Posterior cingulate gyrus (tissue), 11 donors: ENCODE data around the gene EYS.

Experiments
- DNase-seq, 10 donors: peaks; one replicate each; pipeline versions ENCODE4 v3.0.0 to v3.0.0-alpha.2; 2020 to 2021; ENCODE audit warnings: mixed read lengths in 3 of 10
- intact Hi-C: fragments of 100-400 bp; cut with DNase I; formaldehyde crosslinking; loops from one replicate; pipeline ENCODE4 v1.15.1; 2023

EYS gene

DNA sequence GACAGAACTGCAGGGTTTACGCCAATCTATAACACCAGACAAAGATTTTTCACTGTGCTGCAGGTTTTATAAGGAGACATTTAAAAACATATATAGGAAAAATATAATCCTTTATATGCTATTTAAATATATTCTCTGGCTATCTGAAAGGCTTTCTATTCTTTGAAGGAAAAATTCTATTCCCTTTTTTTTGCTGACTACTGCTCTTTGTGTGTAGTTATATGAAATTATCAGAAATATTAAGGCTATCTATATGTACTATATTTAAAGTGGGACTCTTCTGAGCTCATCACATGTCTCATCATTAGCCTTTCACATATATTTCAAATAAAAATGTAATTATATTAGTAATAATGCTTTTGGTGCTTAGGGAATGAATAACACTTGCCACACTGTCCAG is 930.7 kb downstream of the EYS start:
- DNase-seq, result no peak
- intact Hi-C loops, result no loop called here

DNA sequence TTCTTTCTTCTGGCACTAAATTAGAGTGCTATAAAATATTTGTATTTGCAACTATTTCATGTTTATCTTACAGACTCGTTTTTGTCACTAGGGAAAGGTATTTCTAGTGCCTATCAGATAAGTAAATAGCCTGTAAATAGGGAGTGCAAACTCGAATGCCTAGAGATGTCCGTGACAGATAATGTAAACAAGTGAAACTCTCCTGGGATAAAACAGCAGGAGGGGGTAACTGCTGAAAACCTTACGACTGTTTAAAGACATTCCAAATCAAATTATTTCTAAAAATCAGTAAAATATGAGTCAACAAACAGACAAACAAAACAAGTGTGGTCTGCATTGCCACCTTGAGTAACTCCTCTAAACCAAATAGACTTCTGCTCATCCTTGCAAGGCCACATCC is 932.1 kb downstream of the EYS start:
- no peak for DNase-seq
- intact Hi-C loops, result no loop called here

DNA sequence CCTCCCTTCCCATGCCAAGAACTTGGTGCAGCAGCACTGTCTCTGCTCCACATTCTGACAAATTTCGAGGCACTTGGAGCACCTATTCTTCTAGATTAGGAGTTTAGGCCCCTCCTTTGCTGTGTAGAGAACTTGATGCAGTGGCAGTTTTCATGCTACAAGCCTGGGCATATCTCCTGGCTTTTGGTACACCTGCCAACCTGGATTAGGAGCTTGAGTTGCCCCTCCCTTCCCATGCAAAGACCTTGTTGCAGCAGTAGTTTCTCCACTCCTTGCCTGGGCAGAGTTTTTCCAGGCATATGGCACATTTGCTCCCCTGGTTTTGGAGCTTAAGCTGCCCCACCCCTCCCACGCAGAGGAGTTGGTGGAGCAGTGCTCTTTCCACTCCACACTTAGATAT is 956.1 kb downstream of the EYS start:
- no peak for DNase-seq
- intact Hi-C loops, result no loop called here

DNA sequence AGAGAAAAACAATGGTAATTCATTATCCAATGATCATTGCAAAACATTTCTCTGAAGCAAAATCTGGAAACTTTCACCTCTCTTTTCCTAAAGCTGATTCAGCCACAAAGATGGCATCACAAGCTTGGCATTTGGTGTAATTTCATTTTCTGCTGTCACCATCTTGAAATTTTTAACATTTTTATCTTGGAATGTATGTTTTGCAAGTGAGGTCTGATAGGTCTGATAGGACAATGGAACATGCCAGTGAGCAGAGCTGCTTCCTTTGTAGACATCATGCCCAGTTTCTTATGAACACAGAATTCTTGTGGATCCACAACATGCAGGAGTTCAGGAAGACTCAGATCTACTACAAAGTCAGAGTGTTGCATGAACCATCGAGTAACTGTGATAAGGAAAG is 969.6 kb downstream of the EYS start:
- DNase-seq, result no peak
- intact Hi-C loops, result no loop called here

DNA sequence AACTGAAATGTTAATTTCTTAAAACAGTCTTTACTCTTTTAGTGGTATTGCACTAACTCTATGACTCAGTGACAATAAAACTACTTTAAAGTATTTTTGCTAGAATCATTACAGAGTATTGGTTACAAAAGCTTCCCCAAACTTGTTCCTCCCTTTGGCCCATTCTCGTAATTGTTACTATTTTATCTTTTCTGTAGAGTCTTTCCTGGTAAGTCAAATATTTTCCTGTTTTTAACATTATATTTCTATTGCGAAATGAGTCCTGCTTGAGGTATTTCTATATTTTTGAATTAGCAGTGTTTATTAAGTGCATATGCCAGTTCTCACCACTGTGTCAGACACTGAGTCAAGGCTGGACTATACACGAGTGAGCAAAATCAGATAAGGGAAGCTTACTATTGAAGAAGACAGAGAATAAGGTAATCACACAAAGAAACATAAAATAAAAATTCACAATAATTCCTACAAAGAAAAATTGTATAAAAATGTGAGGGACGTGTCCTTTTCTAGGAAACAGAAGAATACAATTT is 970.5 kb downstream of the EYS start:
- intact Hi-C loops, result no loop called here
- no peak for DNase-seq

DNA sequence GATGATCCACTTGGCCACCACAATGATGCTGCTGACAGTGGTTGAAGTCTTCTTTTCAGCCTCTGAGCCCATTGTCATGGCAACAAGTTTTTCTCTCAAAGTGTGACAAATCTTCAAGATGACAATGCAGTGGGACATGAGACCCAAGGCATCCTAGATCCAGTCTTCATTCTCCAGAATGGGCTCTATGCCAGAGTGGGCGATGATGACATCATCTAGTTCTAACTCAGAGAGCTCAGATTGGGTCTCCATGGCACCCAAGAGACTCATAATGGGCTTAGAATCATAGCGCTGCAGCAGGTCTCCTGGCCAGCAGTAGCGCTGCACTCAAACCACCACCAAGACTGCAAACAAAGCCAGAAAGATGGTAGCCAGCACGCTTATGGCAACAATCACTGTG is 973.6 kb downstream of the EYS start:
- intact Hi-C loops, result no loop called here
- DNase-seq, result no peak

DNA sequence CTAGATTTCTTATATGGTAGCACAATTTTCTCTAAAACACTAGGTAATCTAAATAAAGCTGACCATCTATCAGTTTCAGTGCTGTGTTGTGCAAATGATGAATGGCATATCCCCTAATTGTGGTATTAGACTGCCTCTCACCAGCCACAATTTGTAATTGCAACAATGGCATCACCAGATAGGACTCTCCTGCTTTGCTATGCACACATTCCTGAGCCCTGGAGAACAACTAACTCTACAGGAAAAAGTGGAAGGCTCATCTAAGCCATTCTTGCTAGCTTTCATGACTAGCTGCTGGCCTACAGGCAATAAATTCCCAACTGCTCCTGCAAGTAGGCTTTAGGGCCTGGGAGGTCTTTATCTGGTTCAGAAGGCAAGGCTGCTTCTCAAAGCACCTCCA is 974.1 kb downstream of the EYS start:
- intact Hi-C loops, result no loop called here
- no peak for DNase-seq

DNA sequence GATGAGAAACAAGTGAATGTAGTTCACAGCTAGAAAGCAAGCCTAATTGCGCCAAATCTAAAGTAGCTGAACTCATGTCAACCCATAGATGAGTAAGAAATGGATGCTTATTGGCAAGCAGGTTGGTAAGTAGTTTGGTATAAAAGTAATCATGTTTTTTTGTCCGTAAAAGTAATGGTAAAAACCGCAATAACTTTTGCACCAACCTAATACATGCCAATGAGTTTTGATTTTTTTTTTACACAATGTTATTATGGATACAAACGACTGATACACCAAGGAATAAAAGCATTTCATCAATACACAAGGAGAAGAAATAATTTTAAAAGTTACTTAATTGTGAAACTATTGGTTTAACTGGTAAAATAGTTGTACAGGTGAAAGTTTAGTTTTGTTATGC is 977.5 kb downstream of the EYS start:
- intact Hi-C loops, result no loop called here
- no peak for DNase-seq

DNA sequence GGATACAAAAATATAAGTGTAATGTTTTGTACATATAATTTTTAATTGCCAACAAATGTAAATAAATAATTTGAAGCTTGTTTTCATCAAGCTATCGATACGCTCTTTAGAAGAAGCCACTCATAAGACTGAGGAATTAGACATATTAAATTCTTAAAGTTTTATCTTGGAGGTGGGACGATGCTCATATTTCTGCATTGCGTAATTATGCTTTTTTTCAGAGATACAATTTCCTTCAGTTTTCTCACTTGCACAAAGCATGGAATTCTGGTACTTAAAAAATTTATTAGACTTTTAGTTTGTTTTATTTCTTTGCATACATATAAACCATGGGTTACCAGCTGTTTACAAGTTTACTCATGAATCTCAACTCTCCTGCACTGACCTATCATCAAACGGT is 980.0 kb downstream of the EYS start:
- DNase-seq, result no peak
- intact Hi-C loops, result no loop called here

DNA sequence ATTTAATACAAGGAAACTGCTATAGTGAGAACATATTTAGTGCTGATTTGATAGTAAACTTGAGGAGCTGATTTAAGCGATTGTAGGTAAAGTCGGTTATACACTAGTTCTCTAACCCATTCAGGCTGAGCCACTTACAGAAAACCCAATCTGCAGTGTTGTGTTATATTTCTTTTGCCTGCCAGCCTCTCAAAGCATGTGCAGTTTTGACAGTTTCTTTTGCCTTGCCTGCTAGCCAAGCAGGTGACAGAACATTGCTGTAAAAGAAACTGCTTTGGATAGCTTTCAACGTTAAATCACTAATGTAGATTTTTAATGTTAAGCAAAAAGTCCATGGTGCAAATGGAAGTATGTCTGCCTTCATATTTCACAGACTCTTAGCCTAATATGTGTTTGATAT is 982.9 kb downstream of the EYS start:
- intact Hi-C loops, result no loop called here
- DNase-seq, result no peak

DNA sequence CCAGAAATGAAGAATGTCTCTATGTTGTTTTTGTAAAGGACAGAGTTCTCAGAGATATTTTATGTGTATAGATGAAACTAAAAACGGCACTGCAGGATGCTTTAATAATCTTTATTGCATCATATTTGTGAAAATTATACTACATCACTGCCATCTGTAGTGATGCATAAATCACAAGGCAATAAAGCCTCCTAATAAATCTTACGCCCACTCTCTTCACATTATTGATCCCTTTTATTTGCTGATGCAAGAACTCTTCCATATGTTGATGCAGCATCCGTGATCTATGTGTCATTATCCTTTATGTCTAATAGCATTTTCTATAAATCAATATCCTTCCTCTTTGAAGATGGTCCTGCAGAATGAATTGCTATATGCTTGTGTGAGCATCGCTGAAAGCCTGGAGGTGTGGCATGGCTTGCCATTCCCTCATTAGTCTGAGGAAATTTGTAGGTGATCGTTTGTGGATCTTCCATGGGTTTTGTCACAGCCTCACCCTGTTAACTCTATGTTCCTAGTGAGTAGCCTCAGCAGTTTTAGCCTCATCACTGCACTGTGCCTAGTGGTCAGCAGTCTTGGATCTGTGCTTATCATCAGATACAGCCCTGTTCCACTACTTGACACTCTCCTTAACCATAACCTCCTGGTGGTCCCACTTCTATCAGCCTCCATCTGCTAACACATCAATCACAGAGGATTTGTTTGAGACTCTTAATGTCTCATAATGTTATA is 983.5 kb downstream of the EYS start:
- intact Hi-C loops, result no loop called here
- no peak for DNase-seq

DNA sequence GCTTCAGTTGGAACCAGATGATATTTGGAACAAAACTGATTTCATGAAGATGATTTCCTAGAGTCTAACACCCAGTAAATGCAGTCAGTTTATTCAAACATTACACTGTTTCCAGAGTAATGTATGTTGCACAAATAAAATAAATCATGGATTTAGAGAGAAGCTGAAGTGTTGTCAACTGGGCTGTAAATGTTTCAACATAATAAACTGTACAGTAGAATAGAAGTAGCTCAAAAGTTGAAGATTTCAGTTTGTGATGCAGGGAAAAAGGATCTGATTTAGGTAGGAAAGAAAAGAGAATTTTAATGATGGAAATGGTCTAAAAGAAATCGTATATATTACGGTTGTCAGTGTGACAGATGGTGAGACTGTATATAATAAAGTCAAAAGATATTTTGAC is 985.2 kb downstream of the EYS start:
- DNase-seq, result no peak
- intact Hi-C loops, result no loop called here

DNA sequence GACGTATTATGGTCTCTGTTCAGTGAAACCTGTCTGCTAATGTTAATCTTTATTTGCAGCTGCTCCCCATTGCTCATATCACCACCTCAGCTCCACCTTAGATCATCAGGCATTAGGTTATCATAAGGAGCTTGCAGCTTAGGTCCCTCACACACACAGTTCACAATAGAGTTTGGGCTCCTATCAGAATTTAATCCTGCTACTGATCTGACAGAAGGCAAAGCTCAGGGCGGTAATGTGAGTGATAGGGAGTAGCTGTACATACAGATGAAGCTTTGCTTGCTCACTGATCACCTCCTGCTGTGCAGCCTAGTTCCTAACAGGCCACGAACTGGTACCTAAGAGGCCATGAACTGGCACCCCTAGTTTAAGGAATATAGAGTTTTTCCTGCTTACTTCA is 989.7 kb downstream of the EYS start:
- no peak for DNase-seq
- intact Hi-C loops, result no loop called here

DNA sequence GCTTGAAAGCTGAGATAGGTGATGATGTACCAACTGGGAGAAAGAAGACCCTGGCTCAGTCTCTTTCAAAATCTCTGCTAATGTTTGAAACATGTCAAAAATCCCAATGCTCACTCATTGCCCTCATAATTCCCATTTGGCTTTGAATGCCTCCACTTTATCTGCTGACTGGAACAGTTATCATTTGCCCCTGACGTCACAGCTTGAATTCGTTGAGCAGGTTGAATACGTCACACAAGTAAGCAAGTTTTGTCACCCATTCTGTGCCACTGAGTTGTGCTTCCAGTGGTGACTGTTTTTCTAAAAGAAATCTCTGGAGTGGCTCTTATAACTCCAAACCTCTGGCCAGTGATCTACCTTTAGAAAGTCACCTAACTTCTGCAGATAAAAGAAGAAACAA is 991.4 kb downstream of the EYS start:
- DNase-seq, result no peak
- intact Hi-C loops, result no loop called here

DNA sequence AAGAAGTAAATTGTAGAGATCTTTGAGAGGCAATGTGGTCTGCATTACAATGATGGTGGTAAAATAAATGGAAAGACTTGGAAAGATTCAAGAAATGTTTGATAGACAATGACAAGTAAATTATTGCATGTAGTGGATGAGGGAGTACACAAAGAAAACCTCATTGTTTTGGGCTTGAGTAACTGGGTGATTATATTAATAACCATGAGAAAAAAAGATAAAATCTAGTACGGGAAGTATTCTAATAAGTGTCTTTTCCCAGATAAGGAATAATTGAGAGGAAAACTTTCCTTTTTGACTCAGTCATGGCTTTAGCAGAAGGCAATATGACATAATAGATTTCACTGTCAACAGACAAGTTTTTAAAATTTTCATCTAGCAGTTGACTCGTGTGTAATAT is 993.0 kb downstream of the EYS start:
- DNase-seq, result no peak
- intact Hi-C loops, result no loop called here

DNA sequence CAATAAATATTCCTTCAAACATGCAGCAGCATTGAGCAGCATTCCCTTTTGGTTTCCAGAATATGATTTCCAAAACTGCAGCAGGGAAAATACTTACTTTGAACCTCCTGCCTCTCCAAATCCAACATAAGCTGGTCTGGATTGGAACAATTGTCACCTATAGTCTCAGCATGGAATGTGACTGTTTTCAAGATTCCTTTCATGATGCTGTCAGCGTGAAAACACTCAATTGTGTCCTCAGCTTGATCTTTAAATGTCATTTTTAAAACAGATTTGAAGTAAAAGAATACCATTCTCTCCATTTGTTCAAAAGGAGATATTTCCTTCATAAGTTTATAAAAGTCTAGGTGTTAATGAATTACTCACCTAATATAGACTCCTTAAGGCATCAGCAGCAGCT is 993.9 kb downstream of the EYS start:
- DNase-seq, result no peak
- intact Hi-C loops, result no loop called here

DNA sequence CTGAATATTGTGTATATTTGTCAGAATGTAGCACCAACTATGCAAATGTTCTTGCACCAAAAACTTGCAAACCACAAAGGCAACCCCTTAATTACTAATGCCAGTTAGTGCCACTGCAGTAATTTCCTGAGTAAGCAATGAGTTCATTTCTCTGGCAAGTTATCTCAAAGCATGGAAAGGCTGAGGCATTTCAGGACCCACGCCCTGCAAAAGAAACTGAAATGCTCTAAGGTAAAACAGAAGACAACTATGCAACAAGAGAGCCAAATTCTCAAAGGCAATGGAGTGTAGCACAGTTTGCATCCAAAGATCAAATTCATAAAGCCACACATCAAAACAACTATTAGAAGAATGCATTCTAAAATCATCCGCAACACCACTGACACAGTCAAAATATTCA is 994.4 kb downstream of the EYS start:
- intact Hi-C loops, result no loop called here
- DNase-seq, result no peak

DNA sequence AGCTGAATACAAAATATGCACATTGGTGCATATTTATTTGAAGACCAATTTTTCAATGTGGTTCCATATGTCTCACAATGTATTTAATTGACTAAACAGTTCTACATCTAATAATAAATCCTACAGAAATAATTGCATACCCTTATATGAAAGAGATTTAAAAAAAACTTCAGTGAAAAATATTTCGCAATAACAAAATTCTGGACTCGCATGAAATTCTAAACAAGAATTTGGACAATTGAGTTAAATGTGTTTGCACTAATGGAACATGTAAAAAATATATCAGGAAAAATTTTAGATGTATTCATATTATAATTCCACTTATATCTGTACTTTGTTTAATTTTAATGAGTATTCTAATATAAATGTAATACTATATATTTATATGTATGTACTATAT is 1003.1 kb downstream of the EYS start:
- intact Hi-C loops, result no loop called here

DNA sequence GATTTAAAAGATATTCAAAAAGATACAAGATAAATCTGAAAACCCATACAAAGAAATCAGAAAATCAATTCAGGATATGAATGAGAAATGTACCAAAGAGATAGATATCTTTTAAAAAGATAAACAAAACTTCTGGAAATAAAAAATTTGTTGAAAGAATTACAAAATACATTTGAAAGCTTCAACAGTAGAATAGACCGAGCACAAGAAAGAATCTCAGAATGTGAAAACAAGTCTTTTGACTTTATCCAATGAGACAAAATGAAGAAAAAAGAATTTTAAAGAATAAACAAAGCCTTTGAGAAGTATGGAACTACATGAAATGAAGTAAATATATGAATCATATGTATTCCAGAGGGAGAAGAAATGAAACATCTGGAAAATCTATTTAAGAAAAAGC is 1011.0 kb downstream of the EYS start:
- DNase-seq, result no peak
- intact Hi-C loops, result no loop called here

More for the DNA sequence above, 1003.1 kb downstream of the EYS start:
- no peak for DNase-seq

DNA sequence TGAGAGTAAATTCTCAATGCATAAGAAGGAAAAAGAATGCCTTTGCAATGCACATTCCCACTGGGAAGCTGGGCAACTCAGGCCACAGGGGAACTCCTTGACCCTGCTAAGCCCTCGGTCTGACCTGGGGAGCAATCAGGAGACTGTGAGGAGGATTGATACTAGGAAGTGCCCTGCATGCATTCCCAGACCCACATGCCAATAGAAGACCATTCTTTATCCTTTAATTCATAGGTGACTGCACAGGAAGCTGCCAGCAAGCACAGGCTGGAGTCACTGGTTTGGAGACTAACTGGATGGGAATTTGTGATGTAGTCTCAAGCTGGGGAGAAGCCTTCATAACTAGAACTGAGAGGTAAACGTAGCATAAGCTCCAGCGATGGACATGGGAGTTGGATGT is 1012.7 kb downstream of the EYS start:
- intact Hi-C loops, result no loop called here
- DNase-seq, result no peak

DNA sequence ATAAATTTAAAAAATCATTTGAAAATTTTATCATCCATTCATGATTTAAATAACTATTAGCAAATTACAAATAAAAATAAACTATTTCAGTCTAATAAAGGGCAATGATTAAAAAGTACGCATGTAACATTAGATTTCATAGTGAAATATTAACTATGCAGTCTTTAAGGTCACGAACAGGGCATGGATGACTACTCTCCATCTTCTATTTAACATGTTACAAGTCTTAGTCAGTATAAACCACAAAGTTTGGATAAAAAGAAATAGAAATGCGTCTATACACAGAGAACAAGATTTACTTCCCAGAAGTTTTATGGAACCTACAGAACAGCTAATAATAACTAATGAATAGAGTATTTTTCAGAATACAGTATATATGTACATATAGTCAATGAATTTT is 1016.0 kb downstream of the EYS start:
- intact Hi-C loops, result no loop called here
- no peak for DNase-seq

DNA sequence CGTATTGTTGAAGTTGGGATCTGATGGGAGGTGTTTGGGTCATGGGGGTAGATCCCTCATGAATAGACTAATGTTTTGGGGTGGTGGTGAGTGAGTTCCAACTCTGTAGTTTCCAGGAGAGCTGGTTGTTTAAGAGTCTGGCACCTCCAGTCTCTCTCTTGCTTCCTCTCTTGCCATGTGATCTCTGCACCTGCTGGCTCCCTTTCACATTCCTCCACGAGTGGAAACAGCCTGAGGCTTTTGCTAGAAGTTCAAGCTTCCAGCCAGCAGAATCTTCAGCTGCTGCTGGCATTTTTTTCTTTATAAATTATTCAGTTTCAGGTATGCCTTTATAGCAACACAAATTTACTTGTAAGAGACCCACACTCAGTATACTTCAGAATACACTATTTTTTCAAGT is 1021.6 kb downstream of the EYS start:
- intact Hi-C loops, result no loop called here
- DNase-seq, result no peak

DNA sequence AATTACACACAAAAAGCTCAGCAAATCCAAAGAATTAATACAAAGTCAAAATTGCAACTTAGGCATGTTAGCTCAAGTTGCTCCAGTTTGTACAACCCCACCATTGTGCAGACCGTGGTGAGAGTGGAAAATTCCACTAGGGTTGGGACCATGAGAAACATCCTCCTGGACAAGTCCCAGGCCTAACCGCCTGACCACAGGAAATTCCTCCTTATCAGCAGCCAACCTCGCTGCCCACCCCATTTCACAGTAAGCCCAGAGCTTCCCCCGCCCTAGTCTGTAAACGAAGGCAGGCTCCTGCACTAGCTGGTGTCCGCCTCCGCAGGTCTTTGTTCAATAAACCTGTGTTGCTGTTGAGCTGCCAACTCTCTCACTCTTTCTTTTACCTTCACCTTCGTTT is 1023.3 kb downstream of the EYS start:
- intact Hi-C loops, result no loop called here
- peak in 1 of 10 donors; percentile 43 for DNase-seq
